ENCODE results near the gene FIS1.
"Not testable (repeated sequence)": the region's sequence is repeated elsewhere in the genome, so short reads cannot be mapped to it uniquely, and the experiment has no call there.

The FIS1 gene
- 32.9 to 40.4 (median 36.9) reads per million in 4 donors for total RNA-seq

DNA sequence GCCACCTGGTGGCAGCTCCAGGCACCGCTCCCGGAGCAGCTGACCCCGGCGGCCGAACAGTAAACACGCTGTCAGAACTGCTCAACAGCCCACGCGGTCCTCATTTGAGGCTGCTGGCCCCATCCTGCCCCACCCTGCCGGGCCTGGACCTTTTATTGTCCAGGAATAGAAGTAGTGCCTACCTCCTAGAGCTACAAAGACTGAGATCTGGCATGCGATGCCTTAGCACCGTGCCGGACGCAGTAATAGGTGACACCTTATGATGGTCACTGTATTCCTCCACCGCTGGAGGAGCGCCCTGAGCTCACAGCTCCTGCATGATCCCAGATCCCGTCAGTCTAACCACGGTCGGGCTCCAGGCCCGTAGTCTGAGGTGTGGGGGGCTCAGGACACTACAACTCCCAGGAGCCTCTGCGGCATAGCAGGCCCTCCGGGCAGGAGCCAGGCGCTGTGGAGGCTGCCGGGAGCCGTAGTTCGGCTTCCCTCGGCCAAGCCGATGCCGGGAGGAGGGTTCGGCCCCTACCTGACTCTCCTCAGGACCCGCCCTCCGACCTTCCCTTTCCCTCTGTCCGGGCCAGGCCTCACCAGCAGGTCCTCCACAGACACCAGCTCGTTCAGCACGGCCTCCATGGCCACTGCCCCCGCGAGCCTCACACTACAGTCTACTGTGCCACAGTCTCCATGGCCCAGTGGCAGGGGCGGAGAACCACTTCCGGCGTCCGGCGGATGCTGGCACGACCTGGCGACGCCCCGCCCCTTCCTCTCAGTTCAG lies at the start of gene FIS1:
TSS of gene FIS1 (minus strand) at position 707 of the 772 bp plus-strand sequence. CDS start at position 630, 77 bp downstream.
- peak; percentile 85 to 94 (median 90) for DNase-seq

- no peak for DNase-seq
Measured at GRCh38 chr7:101294039-101294831, 49.4 kb upstream of the FIS1 start.

DNA sequence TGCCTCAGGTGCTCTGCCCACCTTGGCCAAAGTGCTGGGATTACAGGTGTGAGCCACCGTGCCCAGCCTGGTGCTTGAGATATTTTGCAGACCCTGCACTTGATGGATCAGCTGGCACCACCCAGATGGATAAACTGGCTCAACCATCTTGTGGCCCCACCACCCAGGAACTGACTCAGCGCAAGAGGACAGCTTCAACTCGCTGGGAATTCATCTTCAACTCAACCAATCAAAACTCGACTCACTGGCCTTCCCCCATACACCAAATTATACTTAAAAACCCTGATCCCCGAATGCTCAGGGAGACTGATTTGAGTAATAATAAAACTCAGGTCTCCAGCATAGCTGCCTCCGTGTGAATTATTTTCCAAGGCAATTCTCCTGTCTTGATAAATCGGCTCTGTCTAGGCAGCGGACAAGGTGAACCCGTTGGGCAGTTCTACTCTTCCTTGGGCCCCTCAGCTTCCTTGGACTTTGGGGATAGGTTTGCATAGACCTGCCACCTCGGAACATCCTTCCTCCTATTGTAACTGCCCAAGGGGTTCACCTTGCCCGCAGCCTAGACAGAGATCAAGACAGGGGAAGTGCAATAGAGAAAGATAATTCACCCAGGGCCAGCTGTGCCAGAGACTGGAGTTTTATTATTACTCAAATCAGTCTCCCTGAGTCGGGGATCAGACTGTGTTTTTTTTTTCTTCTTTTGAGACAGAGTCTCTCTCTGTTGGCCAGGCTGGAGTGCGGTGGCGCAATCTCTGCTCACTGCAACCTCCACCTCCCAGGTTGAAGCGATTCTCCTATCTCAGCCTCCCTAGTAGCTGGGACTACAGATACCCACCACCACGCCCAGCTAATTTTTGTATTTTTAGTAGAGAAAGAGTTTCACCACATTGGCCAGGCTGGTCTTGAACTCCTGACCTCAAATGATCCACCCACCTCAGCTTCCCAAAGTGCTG lies 48.5 kb upstream of the FIS1 start:
- not testable (repeated sequence) for DNase-seq

DNA sequence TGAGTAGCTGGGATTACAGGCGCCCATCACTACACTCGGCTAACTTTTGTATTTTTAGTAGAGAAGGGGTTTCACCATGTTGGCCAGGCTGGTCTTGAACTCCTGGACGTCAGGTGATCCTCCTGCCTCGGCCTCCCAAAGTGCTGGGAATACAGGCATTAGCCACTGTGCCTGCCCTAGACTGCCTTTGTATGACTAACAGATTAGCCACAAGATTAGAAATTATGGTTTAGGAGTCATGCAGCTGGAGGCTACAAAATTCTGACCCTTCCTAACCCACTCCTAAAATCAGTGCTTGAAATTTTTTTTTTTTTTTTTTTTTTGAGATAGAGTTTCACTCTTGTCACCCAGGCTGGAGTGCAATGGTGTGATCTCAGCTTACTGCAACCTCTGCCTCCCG lies 47.7 kb upstream of the FIS1 start:
- DNase-seq: not testable (repeated sequence)

DNA sequence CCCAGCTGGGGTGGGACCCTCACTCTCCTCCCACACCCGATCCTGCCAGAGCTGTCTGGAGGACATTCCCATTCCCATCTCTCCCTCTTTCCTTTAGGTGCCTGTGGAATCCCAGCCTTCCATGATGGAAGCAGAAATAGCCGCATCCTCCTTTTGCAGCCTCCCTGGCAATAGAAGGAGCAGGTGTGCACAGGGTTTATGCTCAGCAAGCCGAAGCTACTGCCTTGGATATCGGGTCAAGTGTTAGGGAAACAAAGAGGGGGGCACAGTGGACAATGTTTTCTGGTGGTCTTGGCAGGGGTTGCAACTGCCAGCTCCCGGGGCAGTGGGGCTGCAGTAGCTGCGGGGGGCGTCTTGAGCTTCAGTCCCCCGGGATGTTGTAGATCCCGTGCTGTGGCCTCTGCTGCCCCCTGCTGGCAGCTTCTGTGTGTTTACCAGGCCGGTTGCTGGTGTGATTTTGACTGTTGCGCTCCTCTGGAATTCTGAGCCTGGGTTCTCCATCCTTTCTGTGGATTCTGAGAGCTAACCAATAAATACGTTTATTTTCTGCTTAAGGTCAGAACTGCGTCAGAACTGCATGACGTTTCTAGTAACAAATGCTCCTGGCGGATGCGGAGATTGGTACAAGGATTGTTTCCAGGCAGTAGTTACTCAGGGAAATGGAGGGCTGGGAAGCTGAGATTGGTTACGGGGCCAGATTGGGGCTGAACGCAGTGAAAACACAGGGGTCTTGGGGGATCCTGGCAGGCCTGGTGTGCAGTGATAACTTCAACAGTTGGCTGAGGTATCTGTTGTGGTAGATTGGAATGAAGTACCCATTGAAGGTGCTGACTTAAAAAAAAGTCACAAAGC lies 45.5 kb upstream of the FIS1 start:
- DNase-seq: peak; percentile 18 to 57 (median 34)

DNA sequence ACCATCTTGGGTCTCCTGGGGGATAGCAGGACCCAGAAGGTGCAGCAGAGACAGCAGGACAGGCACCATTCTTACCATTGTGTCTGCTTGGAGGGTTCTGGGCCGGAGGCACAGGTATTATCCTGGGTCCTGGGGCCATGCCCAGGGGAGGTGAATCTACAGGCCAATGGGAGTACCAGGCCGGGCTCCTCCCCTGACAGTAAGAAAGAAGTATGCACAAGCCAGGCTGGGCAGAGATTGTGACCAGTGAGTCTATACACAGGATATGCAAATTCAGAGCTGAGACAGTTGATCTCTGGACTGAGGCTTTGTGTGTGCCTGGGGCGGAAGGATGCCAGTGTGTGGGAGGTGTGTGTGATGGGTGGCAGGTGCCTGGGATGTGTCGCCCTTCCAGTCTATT lies 44.8 kb upstream of the FIS1 start:
- peak in 1 of 5 donors; percentile 19 for DNase-seq

GRCh38 chr7:101288439-101288838 lies 43.6 kb upstream of the FIS1 start:
- no peak for DNase-seq

- DNase-seq: no peak
Measured at GRCh38 chr7:101287032-101287431, 42.2 kb upstream of the FIS1 start.

DNA sequence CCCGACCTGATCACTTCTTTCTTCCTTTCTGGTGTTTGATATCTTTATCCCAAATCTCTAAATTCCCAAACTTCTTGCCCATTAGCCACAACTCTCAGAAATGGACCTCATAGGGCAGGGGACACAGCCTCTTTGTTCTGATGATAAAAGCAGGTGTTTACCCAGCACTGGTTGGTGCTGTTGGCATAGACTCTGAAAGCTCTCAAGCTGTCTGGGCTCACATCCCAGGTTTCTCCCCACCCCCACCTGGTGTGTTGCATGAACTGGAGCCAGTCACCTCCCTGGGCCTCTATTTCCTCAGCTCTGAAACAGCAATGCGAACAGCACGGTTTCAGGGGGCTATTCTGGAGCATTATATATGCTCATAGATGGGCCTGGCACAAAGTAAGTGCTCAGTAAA lies 41.0 kb upstream of the FIS1 start:
- DNase-seq: not testable (repeated sequence)

GRCh38 chr7:101285171-101285570 lies 40.3 kb upstream of the FIS1 start:
- DNase-seq: no peak

- not testable (repeated sequence) for DNase-seq
Measured at GRCh38 chr7:101280912-101281311, 36.0 kb upstream of the FIS1 start.

GRCh38 chr7:101278461-101279292 lies 33.8 kb upstream of the FIS1 start:
- DNase-seq: no peak

DNA sequence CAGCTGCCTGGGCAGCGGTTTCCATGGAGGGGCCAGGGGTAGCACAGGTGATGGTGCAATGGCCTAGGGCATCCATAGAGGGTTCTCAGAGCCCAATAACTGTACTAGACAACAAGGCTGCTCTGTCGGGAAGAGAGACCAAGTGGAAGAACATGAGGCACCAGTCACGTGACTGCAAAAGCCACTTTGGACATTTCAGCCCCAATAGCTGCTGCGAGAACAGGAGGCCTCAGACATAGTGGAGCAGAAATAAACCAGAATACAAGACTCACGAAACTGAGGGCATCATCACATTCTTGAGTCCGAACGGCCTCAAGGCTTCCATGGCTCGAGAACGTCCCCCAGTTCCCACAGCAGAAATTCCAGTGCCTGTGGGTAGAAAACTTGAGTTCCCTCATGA lies 32.3 kb upstream of the FIS1 start:
- no peak for DNase-seq

GRCh38 chr7:101273206-101273605 lies 28.3 kb upstream of the FIS1 start:
- no peak for DNase-seq

DNA sequence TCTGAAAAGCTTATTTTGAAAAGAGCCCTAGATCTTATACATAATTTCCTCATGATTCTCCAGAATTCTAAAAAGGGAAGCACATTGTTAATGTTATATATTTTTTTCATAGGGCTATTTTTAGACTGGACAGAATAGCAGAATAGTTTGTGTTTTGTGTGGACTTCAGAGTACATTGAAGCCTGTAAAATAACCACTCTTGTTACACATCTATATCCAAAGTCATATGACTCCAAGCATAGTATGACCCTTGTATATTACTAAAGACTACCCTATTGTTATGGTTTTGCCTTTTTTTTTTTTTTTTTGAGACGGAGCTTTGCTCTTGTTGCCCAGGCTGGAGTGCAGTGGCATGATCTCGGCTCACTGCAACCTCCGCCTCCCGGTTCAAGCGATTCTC lies 26.1 kb upstream of the FIS1 start:
- DNase-seq: no peak

DNA sequence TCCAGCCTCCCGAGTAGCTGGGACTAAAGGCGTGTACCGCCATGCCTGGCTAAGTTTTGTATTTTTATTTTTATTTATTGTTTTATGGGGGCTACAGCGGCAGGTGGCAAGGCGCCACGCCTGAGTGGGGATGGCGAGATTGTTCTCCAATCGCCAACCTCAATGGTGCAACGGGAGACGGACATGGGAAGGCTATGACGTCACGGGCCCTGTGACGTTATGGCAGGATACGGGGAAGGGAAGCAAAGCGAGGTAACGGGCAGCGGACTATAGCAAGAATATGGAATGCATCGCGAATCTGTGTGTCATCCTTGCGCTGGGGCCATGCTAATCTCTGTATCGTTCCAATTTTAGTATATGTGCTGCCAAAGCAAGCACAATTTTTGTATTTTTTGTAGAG lies 24.8 kb upstream of the FIS1 start:
- no peak for DNase-seq

- DNase-seq: no peak
Measured at GRCh38 chr7:101265622-101266516, 21.0 kb upstream of the FIS1 start.

DNA sequence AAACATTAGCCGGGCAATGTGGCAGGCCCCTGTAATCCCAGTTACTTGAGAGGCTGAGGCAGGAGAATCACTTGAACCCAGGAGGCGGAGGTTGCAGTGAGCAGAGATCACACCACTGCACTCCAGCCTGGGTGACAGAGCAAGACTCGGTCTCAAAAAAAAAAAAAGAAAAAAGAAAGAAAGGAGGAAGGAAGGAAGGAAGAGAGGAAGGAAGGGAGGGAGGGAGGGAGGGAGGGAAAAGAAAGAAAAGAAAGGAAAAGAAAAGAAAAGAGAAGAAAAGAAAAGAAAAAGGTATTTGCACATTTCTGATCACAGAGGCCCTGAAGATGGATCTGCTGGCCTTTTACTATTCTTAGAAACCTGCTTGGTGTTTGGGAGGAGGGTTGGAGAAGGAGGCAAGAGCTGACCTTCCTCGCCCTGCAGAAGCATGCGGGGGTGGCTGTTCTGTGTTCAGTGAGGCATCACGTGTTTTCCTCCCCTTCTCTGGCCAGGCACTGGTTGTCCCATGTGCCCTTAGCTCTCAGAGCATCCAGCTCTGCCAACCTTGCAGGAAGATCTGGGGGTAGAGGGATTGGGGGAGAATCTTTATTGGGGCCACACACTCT lies 19.3 kb upstream of the FIS1 start:
- not testable (repeated sequence) for DNase-seq

- DNase-seq: no peak
Measured at GRCh38 chr7:101258243-101258731, 13.4 kb upstream of the FIS1 start.
